Measurements from ENCODE around the gene SLC25A28. TPM values are rescaled to one million over a fixed set of nuclear protein-coding genes. Genes with fewer than 3 reads are reported as not detected.

Gene SLC25A28
- total RNA-seq, 2 donors from 2014 or later, result 15.3 to 22.1 TPM

- WGBS, 2 donors, result 92 to 95% methylated on average over 4 of the region's 4 CpGs
- Histone ChIP-seq H3K4me3 (no peak overlapping the region), H3K4me1 (no peaks in the 10 kb centered on the region), H3K27ac (no peak overlapping the region), H3K9me3 (no peaks in the 10 kb centered on the region), H3K36me3 (replicated peaks in 1 of 2; ENCODE audit: insufficient read depth in 1 of 2, low read depth in 2 of 2) (no peaks in the 10 kb centered on the region), H3K27me3 (no peaks in the 10 kb centered on the region)
- no peak for TF ChIP-seq POLR2A (IDR thresholded peaks at IDR 0.05)
- TF ChIP-seq CTCF (IDR thresholded peaks at IDR 0.05), result no peak
- ATAC-seq, result no peak
- intact Hi-C loops (cut with DNase I), result no loop called here
- DNase-seq, result no peak
Observed at GRCh38 chr10:99565166-99565565, 55.1 kb downstream of the SLC25A28 start.

- no peaks in the 10 kb centered on the region for H3K36me3 ChIP-seq (replicated peaks in 1 of 2; ENCODE audit: insufficient read depth in 1 of 2, low read depth in 2 of 2)
- intact Hi-C loops (cut with DNase I), result no loop called here
- no peaks in the 10 kb centered on the region for H3K9me3 ChIP-seq
- no peak overlapping the region for H3K4me3 ChIP-seq
- H3K4me1 ChIP-seq, result no peaks in the 10 kb centered on the region
- no peaks in the 10 kb centered on the region for H3K27me3 ChIP-seq
- H3K27ac ChIP-seq, result no peak overlapping the region
- TF ChIP-seq POLR2A (IDR thresholded peaks at IDR 0.05) (no peak), CTCF (IDR thresholded peaks at IDR 0.05) (no peak)
- WGBS, 2 donors, result 25 to 37% methylated on average over 3 of the region's 3 CpGs
- ATAC-seq (no peak), DNase-seq (no peak)
Observed at GRCh38 chr10:99564361-99564760, 55.9 kb downstream of the SLC25A28 start.

DNA sequence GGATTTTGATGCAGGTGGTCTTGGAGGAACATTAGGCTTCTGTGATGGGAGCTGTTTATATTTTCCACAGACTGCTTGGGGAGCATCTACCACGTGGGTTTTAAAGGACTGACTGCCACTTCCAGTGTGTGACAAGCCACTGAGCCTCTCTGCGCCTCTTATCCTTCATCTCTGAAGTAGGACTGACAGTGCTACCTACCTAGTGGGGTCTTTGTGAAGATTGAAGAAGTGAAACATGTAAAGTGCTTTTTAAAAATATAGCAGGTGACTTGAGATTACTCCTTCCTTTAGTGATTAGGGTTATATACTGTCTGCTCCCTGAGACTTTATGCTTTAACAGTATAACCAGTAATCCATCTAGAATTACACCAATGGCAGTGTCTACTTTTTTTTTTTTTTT is 57.6 kb downstream of the SLC25A28 start:
- 47 to 53% methylated on average over 2 of the region's 2 CpGs for WGBS, 2 donors
- intact Hi-C loops (cut with DNase I), result no loop called here
- no peaks in the 10 kb centered on the region for H3K4me1 ChIP-seq
- no peaks in the 10 kb centered on the region for H3K27me3 ChIP-seq
- no peaks in the 10 kb centered on the region for H3K9me3 ChIP-seq
- no peak for ATAC-seq
- no peak for DNase-seq
- no peak for TF ChIP-seq CTCF (IDR thresholded peaks at IDR 0.05)
- no peak for TF ChIP-seq POLR2A (IDR thresholded peaks at IDR 0.05)
- H3K27ac ChIP-seq, result no peak overlapping the region
- no peaks in the 10 kb centered on the region for H3K36me3 ChIP-seq (replicated peaks in 1 of 2; ENCODE audit: insufficient read depth in 1 of 2, low read depth in 2 of 2)
- H3K4me3 ChIP-seq, result no peak overlapping the region

Small RNA genes within 50 kb of the gene (small RNA-seq; reads per million reads assigned to genes)
- gene AL133353.1, result not detected

Other genes starting within 250 kb of the SLC25A28 start
- gene GOT1, start 189.8 kb downstream of the SLC25A28 start, total RNA-seq, result 10 to 100 TPM in 1 of 2 donors, 1 to 10 TPM in 1; 7.3 to 14.8 TPM
- 1 to 10 TPM in 1 of 2 donors, not detected in 1; 2.9 TPM for gene NKX2-3, start 87.5 kb downstream of the SLC25A28 start, total RNA-seq
- 10 to 100 TPM in 1 of 2 donors, 1 to 10 TPM in 1; 9.3 to 17.1 TPM for gene ENTPD7, start 39.1 kb upstream of the SLC25A28 start, total RNA-seq
- 10 to 100 TPM in 1 of 2 donors, 1 to 10 TPM in 1; 9.6 to 17.9 TPM for gene COX15, start 111.7 kb upstream of the SLC25A28 start, total RNA-seq
- gene CUTC, start 111.8 kb upstream of the SLC25A28 start, total RNA-seq, result 10 to 100 TPM in 1 of 2 donors, 1 to 10 TPM in 1; 8.6 to 14.8 TPM
- 1 to 10 TPM; 1.3 to 4.3 TPM for gene ABCC2, start 162.2 kb upstream of the SLC25A28 start, total RNA-seq